OCI-LY1 (cell line): Measurements from ENCODE around the gene CCDC59.

ENCODE experiments used
- EZH2 ChIP-seq: fragments of 200-600 bp; sonication (generic), shearing (Covaris generic); IDR thresholded peaks from 2 replicates; pipeline ENCODE4 v1.8.0; 2017; ENCODE audit warnings: borderline replicate concordance, mixed run types, mild to moderate bottlenecking, antibody characterized with exemption, low read length, moderate library complexity, mixed read lengths
- TF ChIP-seq, protein P1 (sequence below): fragments of 200-600 bp; sonication (generic), shearing (Covaris generic); IDR thresholded peaks from 2 replicates; pipeline ENCODE4 v1.5.1; 2017; ENCODE audit warnings: mild to moderate bottlenecking, antibody characterized with exemption, low read length, moderate library complexity, mixed read lengths

DNA sequence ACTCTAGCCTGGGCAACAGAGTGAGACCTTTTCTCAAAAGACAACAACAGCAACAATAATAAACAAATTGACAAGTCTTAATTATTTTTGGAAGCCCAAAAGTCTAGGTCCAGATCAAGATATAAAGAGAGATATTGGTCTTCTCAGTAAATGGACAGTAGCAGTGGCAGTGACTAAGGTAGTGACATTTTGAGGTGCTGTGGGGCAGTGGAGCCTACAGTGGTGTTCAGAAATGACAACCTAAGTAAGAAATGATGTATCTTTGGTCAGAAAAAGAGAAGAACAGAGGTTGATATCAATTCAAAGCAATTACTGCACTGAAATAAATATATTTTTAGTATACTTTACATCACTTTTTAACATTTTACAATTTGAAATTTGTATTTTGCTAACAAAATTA lies 20.8 kb upstream of the CCDC59 start:
- TF ChIP-seq, protein P1, sequence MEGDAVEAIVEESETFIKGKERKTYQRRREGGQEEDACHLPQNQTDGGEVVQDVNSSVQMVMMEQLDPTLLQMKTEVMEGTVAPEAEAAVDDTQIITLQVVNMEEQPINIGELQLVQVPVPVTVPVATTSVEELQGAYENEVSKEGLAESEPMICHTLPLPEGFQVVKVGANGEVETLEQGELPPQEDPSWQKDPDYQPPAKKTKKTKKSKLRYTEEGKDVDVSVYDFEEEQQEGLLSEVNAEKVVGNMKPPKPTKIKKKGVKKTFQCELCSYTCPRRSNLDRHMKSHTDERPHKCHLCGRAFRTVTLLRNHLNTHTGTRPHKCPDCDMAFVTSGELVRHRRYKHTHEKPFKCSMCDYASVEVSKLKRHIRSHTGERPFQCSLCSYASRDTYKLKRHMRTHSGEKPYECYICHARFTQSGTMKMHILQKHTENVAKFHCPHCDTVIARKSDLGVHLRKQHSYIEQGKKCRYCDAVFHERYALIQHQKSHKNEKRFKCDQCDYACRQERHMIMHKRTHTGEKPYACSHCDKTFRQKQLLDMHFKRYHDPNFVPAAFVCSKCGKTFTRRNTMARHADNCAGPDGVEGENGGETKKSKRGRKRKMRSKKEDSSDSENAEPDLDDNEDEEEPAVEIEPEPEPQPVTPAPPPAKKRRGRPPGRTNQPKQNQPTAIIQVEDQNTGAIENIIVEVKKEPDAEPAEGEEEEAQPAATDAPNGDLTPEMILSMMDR: no peak
- TF ChIP-seq EZH2: no peak
